GM19455 (cell line): Measurements from ENCODE around the gene FFAR4.

Experiments
- ATAC-seq: cut with Tn5 transposase; IDR thresholded peaks from one replicate; pipeline ENCODE4 v1.9.1; 2021; ENCODE audit not compliant: unreplicated experiment

FFAR4 gene

GRCh38 chr10:93598157-93598556 is 31.7 kb downstream of the FFAR4 start:
- ATAC-seq, result no peak

GRCh38 chr10:93599335-93599734 is 32.9 kb downstream of the FFAR4 start:
- no peak for ATAC-seq

GRCh38 chr10:93599778-93600177 is 33.3 kb downstream of the FFAR4 start:
- ATAC-seq, result no peak

- no peak for ATAC-seq
Observed at GRCh38 chr10:93600446-93601145, 34.1 kb downstream of the FFAR4 start.

GRCh38 chr10:93601146-93601773 is 34.8 kb downstream of the FFAR4 start, which contains the start of gene RBP4:
Gene RBP4 (minus strand): TSS chr10:93601235. CDS start chr10:93601028, 207 bp downstream.
- no peak for ATAC-seq

- ATAC-seq, result no peak
Observed at GRCh38 chr10:93601774-93602162, 35.3 kb downstream of the FFAR4 start.

GRCh38 chr10:93603023-93603422 is 36.6 kb downstream of the FFAR4 start:
- no peak for ATAC-seq

- ATAC-seq, result no peak
Observed at GRCh38 chr10:93604146-93604545, 37.7 kb downstream of the FFAR4 start.

- no peak for ATAC-seq
Observed at GRCh38 chr10:93608421-93608820, 42.0 kb downstream of the FFAR4 start.

- no peak for ATAC-seq
Observed at GRCh38 chr10:93612311-93612710, 45.8 kb downstream of the FFAR4 start, which contains the start of gene PDE6C. Gene PDE6C (plus strand): TSS chr10:93612537. CDS start chr10:93612726, 189 bp downstream.

GRCh38 chr10:93613126-93613525 is 46.7 kb downstream of the FFAR4 start:
- no peak for ATAC-seq

GRCh38 chr10:93614101-93614825 is 47.8 kb downstream of the FFAR4 start:
- no peak for ATAC-seq

GRCh38 chr10:93615576-93616235 is 49.2 kb downstream of the FFAR4 start:
- ATAC-seq, result no peak

- no peak for ATAC-seq
Observed at GRCh38 chr10:93620925-93621324, 54.5 kb downstream of the FFAR4 start.

GRCh38 chr10:93622942-93623341 is 56.5 kb downstream of the FFAR4 start:
- ATAC-seq, result peak; percentile 59

- ATAC-seq, result no peak
Observed at GRCh38 chr10:93628858-93629257, 62.4 kb downstream of the FFAR4 start.

- no peak for ATAC-seq
Observed at GRCh38 chr10:93629647-93630305, 63.3 kb downstream of the FFAR4 start.

GRCh38 chr10:93630625-93631557 is 64.4 kb downstream of the FFAR4 start:
- no peak for ATAC-seq
